GM19467 (cell line): ENCODE measurements around the gene USP15.

Experiments
- ATAC-seq: cut with Tn5 transposase; IDR thresholded peaks from one replicate; pipeline ENCODE4 v1.9.1; 2021; ENCODE audit warnings: mild to moderate bottlenecking, moderate library complexity; ENCODE audit not compliant: unreplicated experiment

The USP15 gene

DNA sequence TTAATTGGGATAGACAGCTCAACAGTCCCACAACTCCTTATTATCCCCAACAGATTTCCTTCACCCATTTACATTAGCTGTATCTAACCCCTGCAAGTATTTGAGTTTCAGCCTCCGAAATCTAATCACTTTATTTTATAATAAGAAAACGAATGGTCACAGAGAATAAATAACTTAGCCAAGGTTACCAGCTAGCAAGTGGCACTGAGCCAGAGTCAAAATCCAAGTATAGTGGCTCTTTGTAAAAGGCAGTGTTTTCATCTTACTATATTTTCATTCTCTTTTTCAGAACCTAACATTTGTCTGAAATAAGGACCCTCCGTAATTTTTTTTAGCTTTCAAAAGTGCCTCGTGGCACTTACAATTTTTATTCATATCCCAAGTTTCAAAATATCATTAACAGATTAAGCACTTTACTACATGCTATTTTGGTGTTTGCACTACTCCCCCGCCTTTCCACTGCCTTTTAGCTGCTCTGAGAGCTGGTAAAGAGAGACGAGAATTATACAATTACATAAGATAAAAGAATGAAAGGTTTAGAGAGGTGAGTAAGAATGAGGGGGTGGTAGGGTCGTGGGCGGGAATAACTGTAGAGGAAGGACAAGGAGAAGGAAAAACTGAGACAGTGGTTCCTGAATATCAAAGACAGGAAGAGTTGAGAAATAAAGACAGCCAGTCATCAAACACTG lies 3.7 kb upstream of the USP15 start:
- ATAC-seq, result no peak

DNA sequence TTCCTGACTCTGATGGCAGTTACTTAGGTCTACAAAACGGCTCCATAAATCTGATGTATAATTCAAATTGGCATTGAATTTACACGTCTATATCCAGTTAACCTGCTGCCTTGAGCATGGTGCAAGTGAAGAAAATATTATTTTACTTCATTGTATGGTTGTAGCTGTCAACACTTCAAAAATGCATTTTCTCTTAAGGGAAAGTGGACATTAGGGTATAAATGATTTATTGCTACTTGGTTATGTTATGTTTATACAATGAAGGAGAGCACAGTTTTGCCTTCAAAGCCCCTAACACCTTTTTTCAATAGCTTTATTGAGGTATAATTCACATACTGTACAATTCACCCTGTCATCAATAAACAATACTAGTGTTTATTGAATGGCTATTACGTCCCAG lies 2.0 kb upstream of the USP15 start:
- no peak for ATAC-seq

- no peak for ATAC-seq
These were observed 1.1 kb upstream of the USP15 start for GRCh38 chr12:62258941-62259630.

- peak; percentile 5 for ATAC-seq
These were observed 592 bp upstream of the USP15 start for GRCh38 chr12:62259631-62259992.

- ATAC-seq, result peak; percentile 49
These were observed 804 bp downstream of the USP15 start for GRCh38 chr12:62260733-62261683.

- ATAC-seq, result no peak
These were observed 1.8 kb downstream of the USP15 start for GRCh38 chr12:62261876-62262517.

DNA sequence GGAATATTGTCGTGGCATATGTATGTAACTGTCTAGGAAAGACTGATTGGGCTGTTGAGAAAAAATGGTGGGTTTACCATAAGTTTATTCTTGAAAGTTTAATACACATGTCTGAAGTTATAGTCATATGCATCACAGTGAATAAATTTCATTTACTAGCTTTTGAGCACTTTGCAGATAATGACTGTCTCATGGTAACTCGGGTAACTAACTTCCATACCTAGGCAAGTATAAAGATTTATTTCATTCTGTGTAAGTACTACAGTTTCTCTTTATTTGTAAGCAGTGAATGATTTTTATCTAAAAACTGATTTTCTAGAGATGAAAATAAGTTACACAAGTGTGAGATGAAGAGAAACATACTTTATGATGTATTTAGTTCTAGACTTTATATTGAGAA lies 3.0 kb downstream of the USP15 start:
- ATAC-seq, result no peak

GRCh38 chr12:62263966-62264365 lies 3.8 kb downstream of the USP15 start:
- ATAC-seq, result no peak

DNA sequence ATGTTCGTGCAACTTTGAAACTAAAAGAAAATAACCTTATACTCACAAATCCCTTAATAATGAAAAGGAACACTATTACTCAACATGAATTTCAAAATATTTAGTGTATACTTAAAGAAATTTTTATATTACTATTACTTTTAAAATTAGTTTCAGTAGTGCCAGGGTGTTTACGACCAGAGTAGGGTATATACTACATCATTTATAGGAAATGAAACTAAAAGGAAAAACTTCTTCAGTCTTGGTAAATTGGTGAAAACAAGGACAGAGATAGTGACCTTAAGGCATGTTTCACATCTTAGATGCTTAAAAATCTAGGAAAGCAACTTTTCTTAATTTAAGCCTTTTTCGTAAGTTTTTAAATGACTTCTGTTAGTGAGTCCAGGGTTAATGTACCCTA lies 4.5 kb downstream of the USP15 start:
- no peak for ATAC-seq

DNA sequence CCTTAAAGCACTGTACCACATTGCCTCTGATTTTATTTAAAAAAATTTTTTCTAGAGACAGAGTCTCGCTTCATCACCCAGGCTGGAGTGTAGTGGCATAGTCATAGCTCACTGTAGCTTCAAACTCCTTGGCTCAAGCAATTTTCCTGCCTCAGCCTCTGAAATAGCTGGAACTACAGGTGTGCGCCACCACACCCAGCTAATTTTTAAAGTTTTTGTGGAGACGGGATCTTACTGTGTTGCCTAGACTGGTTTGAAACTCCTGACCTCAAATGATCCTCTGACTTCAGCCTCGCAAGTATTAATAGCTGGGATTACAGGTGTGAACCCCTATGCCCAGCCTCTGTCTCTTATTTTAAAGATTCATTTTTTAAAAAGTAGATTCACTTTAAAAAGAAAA lies 5.3 kb downstream of the USP15 start:
- ATAC-seq, result no peak

GRCh38 chr12:62267026-62267425 lies 6.8 kb downstream of the USP15 start:
- no peak for ATAC-seq

DNA sequence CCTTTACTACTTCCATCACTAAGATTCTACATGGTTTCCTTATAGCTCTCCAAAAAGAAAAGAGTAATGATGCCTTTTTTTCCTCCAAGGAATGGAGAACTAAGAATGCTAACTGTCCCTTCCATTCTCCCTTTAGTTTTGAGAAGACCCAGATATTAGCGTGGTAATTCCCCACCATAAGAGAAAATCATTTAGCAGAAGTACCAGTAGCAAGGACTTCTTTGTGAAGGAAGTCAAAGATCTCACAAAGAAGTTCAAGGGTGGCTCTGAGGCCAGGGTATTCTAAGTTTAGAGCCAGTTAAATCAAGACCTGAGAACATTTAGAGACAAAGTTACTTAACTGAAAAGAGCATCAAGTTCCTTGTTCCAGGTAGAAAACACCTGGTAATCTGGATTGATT lies 7.3 kb downstream of the USP15 start:
- ATAC-seq, result no peak

DNA sequence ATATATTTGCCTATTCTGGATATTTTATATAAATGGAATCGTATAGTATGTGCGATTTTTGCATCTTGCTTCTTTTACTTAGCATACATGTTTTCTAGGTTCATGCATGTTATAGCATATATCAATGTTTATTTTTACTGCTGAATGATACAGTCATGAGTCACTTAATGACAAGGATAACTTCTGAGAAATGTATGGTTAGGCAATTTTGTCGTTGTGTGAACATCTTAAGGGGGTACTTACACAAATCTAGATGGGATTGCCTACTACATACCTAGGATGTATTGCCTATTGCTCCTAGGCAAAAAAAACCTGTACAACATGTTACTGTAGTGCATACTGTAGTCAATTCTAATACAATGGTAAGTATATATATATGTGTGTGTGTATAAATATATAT lies 8.8 kb downstream of the USP15 start:
- no peak for ATAC-seq

DNA sequence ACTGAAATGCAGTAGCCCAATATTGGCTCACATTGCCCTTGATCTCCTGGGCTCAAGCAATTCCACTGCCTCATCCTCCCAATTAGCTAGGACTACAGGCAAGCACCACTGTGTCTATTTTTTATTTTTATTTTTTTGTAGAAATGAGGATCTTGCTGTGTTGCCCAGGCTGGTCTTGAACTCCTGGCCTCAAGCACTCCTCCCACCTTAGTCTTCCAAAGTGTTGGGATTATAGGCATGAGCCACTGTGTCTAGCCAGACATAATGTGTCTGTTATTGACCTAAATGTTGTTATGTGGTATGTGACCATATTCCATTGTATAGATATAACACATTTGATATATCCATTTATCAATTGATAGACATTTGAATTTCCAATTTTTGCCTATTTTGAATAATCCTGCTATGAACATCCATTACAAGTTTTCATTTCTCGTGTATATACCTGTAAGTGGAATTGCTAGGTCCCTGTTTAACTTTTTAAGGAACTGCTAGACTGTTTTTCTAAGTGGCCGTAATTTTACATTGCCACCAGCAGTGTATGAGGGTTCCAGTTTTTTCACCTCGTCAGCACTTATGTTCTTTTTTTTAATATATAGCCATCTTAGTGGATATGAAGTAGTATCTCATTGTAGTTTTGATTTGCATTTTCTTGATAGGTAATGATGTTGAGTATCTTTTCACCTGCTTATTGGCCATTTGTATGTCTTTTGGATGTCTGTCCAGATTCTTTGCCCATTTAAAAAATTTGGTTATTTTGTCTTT lies 9.4 kb downstream of the USP15 start:
- no peak for ATAC-seq

GRCh38 chr12:62270384-62270783 lies 10.2 kb downstream of the USP15 start:
- ATAC-seq, result no peak

DNA sequence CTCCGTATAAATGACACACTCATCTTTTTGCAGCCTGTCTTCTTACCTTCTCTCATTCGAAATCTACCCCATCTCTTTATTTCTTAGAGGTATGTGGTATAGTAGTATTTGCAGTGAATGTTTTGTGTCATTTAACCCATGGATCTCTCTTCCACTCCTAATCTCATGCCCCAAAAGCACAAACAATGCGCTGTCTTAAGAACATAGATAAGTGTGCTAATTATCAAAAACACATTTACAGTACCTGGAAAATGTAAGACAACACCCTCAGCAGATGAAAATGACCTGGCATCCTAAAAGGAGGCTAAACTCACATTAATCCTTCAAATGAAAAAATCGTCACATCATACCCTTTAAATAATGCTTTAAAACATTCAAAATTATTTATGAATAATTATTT lies 10.7 kb downstream of the USP15 start:
- ATAC-seq, result no peak

DNA sequence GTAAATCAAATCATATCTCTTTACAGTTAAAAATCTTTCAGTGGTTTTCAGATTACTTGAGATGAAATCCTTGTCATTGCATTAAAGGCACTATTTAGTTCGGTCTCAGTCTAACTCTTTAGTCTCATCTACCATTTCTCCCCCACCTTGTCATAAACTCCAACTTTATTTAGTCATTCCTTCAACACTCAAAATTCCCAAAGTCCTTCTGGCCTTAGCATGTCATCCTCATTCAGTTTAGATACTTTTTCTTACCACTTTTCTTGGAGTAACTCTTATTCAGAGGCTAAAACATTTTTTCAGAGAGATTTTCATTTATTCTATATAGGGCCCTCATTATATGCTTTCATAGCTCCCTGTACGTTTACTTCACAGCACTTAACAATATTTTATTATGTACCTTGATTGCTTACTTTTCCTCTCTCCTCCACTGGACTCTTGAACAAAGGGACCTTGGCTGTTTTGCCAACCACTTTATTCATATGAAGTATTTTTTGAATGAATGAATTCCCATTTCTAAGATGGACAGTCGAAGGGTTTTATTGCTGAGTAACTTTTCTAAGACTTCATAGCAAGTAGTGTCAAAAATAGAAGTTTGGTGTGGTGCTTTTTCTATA lies 12.8 kb downstream of the USP15 start:
- ATAC-seq, result no peak

DNA sequence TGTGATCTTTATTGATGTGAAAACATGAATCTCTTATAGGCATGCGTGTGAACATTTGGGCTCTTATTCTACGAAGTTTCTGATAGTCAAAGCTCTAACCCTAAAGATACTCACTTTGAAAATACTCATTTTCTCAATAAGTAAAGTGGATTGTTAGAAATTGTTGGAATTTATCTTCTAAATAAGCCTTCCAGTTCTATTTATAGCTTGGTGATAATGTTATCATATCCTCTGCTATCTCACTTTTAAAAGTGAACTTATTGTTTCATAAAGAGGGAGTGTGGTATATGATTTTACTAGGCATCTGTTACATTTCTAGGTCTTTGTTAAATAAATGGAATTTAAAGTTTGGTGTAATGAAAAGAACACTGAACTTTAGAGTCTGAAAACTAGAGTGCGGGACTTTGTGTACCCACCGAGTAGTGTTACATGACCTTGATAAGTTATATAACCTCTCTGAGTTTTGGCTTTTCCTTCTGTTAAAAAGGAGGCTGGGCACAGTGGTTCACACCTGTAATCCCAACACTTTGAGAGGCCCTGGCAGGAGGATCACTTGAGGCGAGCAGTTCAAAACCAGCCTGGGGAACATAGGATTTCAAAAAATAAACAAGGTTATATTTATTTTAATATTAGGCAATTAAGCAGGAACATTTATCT lies 13.6 kb downstream of the USP15 start:
- no peak for ATAC-seq

DNA sequence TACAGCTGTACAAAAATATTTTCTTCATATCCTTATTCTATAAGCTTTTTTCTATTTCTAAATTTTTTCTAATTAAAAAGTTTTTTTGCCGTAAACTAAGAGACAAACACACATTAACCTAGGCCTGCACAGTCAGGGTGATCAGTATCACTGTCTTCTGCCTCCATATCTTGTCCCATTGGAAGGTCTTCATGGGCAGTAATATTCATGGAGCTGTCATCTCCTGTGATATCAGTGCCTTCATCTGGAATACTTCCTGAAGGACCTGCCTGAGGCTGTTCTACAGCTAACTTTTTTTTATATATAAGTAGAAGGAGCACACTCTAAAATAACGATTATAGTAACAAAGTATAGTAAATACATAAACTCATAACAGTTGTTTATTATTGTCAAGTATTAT lies 17.8 kb downstream of the USP15 start:
- ATAC-seq, result no peak

DNA sequence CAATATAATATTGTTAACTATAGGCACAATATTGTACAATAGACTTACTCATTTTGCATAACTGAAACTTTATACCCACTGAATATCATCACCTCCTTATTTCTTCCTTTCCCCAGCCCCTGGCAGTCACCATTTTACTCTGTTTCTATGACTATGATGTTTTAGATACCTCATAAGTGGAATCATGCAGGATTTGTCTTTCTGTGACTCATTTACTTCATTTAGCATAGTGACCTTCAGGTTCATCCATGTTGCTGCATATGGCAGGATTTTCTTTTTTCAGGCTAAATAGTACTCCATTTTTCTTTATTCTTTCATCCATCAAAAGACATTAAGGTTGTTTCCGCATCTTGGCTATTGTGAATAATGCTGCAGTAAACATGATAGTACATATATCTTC lies 18.9 kb downstream of the USP15 start:
- ATAC-seq, result no peak
